Measurements from ENCODE around the gene PTTG1IP.
"Not testable (repeated sequence)": the region's sequence is repeated elsewhere in the genome, so short reads cannot be mapped to it uniquely, and the experiment has no call there.

Gene PTTG1IP

GRCh38 chr21:44873356-44874239, at the start of gene PTTG1IP:
Gene PTTG1IP, minus strand, starts transcription at chr21:44873690. Its CDS starts 74 bp downstream, at chr21:44873616.
- peak; percentile 97 to 99 for DNase-seq (ENCODE audit: low read depth in 1 of 2, low spot score in 1 of 2)

GRCh38 chr21:44921928-44922327, 48.4 kb upstream of the PTTG1IP start:
- DNase-seq (ENCODE audit: low read depth in 1 of 2, low spot score in 1 of 2) = no peak

GRCh38 chr21:44920694-44921604, 47.5 kb upstream of the PTTG1IP start, which contains the start of gene ITGB2:
Gene ITGB2, minus strand, starts transcription at chr21:44920899. Its CDS starts 10,117 bp downstream, at chr21:44910782.
- no peak for DNase-seq (ENCODE audit: low read depth in 1 of 2, low spot score in 1 of 2)

- DNase-seq (ENCODE audit: low read depth in 1 of 2, low spot score in 1 of 2) = no peak
Measured at GRCh38 chr21:44919913-44920693, 46.6 kb upstream of the PTTG1IP start.

DNA sequence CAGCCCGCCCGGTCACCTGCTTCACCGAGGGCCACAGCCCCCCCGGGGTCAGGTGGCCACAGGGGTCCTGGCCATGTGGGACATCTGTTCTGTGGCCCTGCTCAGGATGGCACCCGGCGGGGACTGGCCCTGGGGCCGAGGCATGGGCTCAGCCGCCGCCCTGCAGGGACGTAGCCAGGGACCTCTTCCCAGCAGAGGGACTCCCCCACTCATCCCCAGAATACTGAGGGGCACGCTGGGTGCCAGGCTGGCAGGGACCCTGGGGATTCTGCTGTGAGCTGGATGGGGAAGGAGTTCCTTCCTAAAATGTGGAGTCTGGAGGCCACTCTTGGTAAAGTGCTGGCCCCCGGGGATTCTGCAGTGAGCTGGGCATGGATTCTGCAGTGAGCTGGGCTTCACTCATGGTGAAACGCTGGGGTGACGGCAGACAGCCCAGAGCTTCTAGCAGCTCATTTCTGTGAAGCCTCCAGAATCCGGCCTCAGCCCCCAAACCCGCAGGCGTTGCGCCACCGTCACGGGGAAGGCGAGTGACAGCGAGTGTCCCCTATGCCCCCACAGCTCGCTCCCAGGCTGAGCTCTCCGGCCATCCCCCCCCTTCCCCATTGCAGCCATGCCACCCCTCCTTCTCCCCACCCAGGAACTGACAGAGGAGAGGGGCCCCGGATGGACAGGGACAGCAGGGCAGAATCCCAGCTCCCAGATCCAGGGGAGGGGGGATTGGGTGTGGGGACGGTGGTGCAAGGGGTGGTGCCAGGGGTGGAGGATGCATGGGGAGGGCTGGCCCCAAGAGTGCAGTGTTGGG, 45.8 kb upstream of the PTTG1IP start:
- DNase-seq (ENCODE audit: low read depth in 1 of 2, low spot score in 1 of 2) = no peak

- DNase-seq (ENCODE audit: low read depth in 1 of 2, low spot score in 1 of 2) = no peak
Measured at GRCh38 chr21:44918581-44919033, 45.1 kb upstream of the PTTG1IP start.

DNA sequence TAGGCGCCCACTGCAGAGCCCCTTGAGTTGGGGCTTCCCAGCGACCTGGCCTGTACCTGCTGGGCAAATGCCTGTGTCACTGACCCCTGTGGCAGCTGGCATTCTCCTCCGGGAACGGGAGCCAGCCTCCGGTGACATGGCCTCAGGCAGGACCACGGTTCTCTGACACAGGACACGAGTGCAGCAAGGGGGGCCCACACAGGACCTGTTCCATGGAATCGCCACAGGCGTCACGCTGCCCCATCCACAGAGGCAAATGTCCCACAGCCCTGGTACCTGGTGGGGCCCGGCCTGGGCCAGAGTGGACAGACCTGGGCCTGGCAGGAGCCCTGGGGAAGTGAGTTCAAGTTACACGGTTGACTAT, 44.6 kb upstream of the PTTG1IP start:
- DNase-seq (ENCODE audit: low read depth in 1 of 2, low spot score in 1 of 2) = no peak

DNA sequence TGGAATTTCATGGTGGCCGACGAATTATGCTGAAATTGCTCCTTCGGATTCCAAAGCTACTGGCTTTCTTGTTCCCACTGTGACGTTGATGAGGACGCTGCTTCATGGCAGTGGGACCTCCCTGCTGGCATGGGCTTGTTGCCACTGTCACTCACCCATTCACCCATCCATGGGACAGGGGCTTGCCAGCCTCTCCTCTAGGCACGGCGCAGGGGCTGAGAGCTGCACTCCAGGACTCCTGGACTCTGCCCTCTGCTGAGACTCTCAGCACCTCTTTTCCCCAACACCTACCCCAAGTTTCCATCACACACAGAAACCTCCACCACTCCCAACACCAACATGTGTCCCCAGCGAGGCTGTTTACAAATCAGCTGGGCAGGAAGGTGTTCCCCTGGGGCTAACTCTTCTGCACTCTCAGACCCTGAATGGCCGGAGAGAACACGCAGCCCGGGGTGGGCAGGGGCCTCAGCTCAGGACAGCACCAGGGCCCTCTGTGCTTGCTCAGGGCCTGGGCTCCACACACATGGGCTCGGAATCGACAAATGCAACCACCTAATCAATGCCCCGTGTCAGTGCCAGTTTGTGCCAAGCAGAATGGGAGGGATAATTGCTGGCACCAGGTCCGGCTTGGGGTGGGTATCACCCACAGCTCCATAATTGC, 44.1 kb upstream of the PTTG1IP start:
- no peak for DNase-seq (ENCODE audit: low read depth in 1 of 2, low spot score in 1 of 2)

GRCh38 chr21:44916965-44917364, 43.5 kb upstream of the PTTG1IP start:
- DNase-seq (ENCODE audit: low read depth in 1 of 2, low spot score in 1 of 2) = no peak

DNA sequence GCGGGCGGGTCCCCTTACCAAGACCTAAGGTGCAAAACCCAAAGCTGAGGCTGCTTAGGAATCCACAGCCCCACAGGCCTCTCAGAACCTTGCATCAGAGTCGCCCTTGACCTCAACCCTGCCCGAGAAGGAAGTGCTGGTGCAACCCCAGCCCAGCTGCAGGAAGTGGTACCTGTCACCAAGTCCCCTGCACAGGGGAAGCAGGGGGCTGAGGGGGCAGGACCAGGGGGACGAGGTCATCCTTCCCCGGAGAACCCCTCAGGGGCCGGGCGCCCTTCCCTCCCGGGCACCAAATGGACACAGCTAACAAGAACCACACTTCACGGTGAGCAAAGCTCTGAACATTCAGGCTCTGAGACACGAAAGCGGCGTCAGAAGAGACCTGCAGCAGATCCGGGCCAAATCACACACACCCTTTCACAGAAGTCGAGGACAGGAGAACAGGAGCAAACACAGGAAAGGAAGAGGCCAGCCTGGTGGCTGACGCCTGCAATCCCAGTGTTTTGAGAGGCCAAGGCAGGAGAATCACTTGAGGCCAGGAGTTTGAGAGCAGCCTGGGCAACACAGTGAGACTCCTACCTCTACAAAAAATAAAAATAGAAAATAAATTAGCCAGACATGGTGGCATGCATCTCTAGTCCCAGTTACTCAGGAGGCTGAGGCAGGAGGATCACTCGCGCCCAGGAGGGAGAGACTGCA, 40.8 kb upstream of the PTTG1IP start:
- no peak for DNase-seq (ENCODE audit: low read depth in 1 of 2, low spot score in 1 of 2)

GRCh38 chr21:44913425-44914175, 40.1 kb upstream of the PTTG1IP start:
- DNase-seq (ENCODE audit: low read depth in 1 of 2, low spot score in 1 of 2) = no peak

DNA sequence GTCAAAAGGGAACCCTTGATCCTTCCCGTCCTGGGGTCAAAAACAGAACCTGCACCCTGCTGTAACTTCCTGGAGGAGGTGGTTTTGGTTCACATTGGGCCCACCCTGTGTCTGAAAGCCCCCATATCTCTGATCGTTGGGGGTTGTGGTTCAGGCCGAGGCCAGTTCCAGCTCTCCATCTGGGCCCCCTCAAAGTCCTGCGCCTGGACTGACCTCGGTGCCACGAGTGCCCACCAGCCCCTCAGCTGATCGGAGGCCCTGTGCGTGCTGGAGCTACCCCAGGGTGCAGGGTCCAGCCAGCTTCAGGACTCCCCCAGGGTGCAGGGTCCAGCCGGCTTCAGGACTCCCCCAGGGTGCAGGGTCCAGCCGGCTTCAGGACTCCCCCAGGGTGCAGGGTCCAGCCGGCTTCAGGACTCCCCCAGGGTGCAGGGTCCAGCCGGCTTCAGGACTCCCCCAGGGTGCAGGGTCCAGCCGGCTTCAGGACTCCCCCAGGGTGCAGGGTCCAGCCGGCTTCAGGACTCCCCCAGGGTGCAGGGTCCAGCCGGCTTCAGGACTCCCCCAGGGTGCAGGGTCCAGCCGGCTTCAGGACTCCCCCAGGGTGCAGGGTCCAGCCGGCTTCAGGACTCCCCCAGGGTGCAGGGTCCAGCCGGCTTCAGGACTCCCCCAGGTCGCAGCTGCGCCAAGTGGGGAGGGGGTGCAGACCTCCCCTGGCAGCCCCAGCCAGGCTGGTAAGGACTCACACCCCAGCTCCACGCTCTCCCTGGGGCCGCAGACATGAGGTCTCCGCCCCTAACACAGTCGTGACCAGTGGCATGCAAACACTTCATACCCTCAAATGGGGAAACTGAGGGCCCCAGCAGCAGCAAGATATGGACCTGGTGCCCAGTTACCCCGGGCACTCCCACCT, 39.3 kb upstream of the PTTG1IP start:
- not testable (repeated sequence) for DNase-seq (ENCODE audit: low read depth in 1 of 2, low spot score in 1 of 2)

- DNase-seq (ENCODE audit: low read depth in 1 of 2, low spot score in 1 of 2) = no peak
Measured at GRCh38 chr21:44912158-44912473, 38.6 kb upstream of the PTTG1IP start.

GRCh38 chr21:44911384-44912157, 38.1 kb upstream of the PTTG1IP start:
- peak in 1 of 2 donors; percentile 32 for DNase-seq (ENCODE audit: low read depth in 1 of 2, low spot score in 1 of 2)

DNA sequence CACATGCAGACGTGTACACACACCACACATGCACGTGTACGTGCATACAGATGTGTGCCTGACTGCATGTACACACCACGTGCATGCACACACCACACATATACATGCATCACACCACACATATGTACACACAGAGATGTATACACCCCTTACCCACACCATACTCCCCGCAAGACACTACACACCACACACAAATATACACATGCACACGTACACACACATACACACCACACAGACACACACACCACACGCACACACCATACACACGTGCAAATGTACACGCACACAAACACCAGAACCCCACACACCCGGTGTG, 37.5 kb upstream of the PTTG1IP start:
- DNase-seq (ENCODE audit: low read depth in 1 of 2, low spot score in 1 of 2) = no peak

DNA sequence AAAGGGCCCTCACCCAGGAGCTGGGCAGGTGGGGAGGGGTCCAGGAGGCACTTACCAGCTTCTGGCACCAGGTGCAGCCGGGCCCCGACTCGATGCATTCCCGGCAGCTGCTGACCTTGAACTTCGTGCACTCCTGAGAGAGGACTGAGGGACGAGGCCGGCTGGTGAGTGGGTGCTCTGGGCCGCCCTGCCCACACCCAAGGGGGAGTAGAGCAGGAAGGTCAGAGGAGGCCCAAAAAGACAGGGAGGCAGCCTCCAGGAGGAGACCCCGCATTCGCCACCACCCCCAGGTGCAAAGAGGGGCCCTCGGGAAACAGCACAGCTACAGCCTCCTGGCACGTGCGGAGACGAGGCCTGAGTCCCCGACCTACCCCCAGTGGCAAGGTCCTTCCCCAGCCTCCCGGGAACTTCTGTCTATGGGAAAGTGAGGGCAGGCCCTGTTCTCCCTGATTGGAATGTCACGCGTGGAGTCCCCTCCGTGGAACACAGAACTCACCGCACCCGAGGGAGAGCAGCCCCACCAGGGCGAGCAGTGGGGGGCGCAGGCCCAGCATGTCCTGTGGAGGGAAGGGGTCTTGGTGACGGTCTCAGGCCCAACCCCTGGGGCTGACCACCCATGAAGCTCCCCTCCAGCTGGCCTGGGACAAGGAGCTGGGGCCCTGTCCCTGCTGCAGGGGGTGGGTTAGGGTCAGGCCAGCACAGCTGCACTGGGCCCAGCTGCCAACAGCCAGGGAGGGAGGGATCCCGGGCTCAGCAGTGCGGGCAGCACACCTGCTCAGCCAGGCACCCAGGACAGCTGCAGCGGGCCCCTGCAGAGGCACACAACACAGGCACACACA, 37.0 kb upstream of the PTTG1IP start:
- DNase-seq (ENCODE audit: low read depth in 1 of 2, low spot score in 1 of 2) = no peak
